Fibroblast of the aortic adventitia (primary cell): ENCODE measurements around the gene ADAMTS15. TPM values are rescaled to one million over a fixed set of nuclear protein-coding genes. Genes with fewer than 3 reads are reported as not detected.

ENCODE experiments used
- DNase-seq: peaks from one replicate; pipeline ENCODE4 v3.0.0-alpha.2; 2010; ENCODE audit warnings: low read depth
- H3K4me3 ChIP-seq: 2 replicates; pipeline ENCODE4 v1.5.1; 2011; ENCODE audit warnings: low read depth, mild to moderate bottlenecking, control low read depth, low read length, moderate library complexity
- CTCF ChIP-seq: IDR thresholded peaks from 2 replicates; pipeline ENCODE4 v1.5.1; 2011; ENCODE audit warnings: mild to moderate bottlenecking, low read length, control low read depth, inconsistent platforms; ENCODE audit not compliant: insufficient read depth
- total RNA-seq: library from RNA; depleted of rRNA; stranded (reverse); fragments of >200 nt; gene quantifications from 2 replicates; pipeline ENCODE4 v1.2.3, GENCODE V29; 2012; ENCODE audit warnings: low replicate concordance

The ADAMTS15 gene
- total RNA-seq, 1 donor = 30.8 TPM

- no peak for DNase-seq
- H3K4me3 ChIP-seq = no peak overlapping the region
- no peak for TF ChIP-seq CTCF
These were observed 44.5 kb upstream of the ADAMTS15 start for GRCh38 chr11:130403967-130404366.

GRCh38 chr11:130404727-130405126 is 43.7 kb upstream of the ADAMTS15 start:
- no peak overlapping the region for H3K4me3 ChIP-seq
- no peak for TF ChIP-seq CTCF
- DNase-seq = no peak

GRCh38 chr11:130405428-130405827 is 43.0 kb upstream of the ADAMTS15 start:
- TF ChIP-seq CTCF = no peak
- DNase-seq = no peak

GRCh38 chr11:130407978-130408377 is 40.5 kb upstream of the ADAMTS15 start:
- TF ChIP-seq CTCF = no peak
- H3K4me3 ChIP-seq = no peak overlapping the region
- peak; percentile 80 for DNase-seq

More at GRCh38 chr11:130405428-130405827, 43.0 kb upstream of the ADAMTS15 start:
- no peak overlapping the region for H3K4me3 ChIP-seq

GRCh38 chr11:130408401-130408890 is 40.0 kb upstream of the ADAMTS15 start:
- no peak for DNase-seq
- H3K4me3 ChIP-seq = no peak overlapping the region
- TF ChIP-seq CTCF = no peak

- no peak overlapping the region for H3K4me3 ChIP-seq
- no peak for TF ChIP-seq CTCF
- DNase-seq = no peak
These were observed 39.5 kb upstream of the ADAMTS15 start for GRCh38 chr11:130408901-130409300.
